H9 (cell line): ENCODE measurements around the gene CRAT. TPM values are rescaled to one million over a fixed set of nuclear protein-coding genes. Genes with fewer than 3 reads are reported as not detected.

Experiments
- DNase-seq: peaks from one replicate; pipeline ENCODE4 v3.0.0-alpha.2; 2017
- H2AFZ ChIP-seq: one replicate; pipeline ENCODE4 v1.6.1; 2013; ENCODE audit warnings: mild to moderate bottlenecking, low read length, control low read depth, moderate library complexity
- H2AK5ac ChIP-seq: 2 replicates; pipeline ENCODE4 v1.6.1; 2013; ENCODE audit warnings: low read length, control low read depth, mixed read lengths; ENCODE audit not compliant: insufficient read length
- H2BK120ac ChIP-seq: one replicate; pipeline ENCODE4 v1.6.1; 2013; ENCODE audit warnings: low read depth, mild to moderate bottlenecking, low read length, control low read depth, inconsistent platforms; ENCODE audit not compliant: poor library complexity, severe bottlenecking
- H2BK12ac ChIP-seq: 2 replicates; pipeline ENCODE4 v1.6.1; 2013; ENCODE audit warnings: low read length, control low read depth, mixed read lengths, low read depth; ENCODE audit not compliant: insufficient read length
- H2BK15ac ChIP-seq: 2 replicates; pipeline ENCODE4 v1.6.1; 2013; ENCODE audit warnings: low read depth, low read length, control low read depth
- H2BK20ac ChIP-seq: one replicate; pipeline ENCODE4 v1.6.1; 2013; ENCODE audit warnings: low read depth, mild to moderate bottlenecking, low read length, control low read depth, inconsistent platforms; ENCODE audit not compliant: poor library complexity, severe bottlenecking
- H2BK5ac ChIP-seq: 2 replicates; pipeline ENCODE4 v1.6.1; 2013; ENCODE audit warnings: low read length, control low read depth, mixed read lengths; ENCODE audit not compliant: insufficient read length
- H3K14ac ChIP-seq: 2 replicates; pipeline ENCODE4 v1.6.1; 2013; ENCODE audit warnings: low read length, control low read depth; ENCODE audit not compliant: insufficient read depth
- H3K18ac ChIP-seq: 2 replicates; pipeline ENCODE4 v1.6.1; 2013; ENCODE audit warnings: low read depth, mild to moderate bottlenecking, mixed read lengths, low read length, control low read depth; ENCODE audit not compliant: insufficient read length
- H3K23ac ChIP-seq: 2 replicates; pipeline ENCODE4 v1.6.1; 2013; ENCODE audit warnings: low read length, control low read depth, mixed read lengths, low read depth; ENCODE audit not compliant: insufficient read length
- H3K23me2 ChIP-seq: 2 replicates; pipeline ENCODE4 v1.6.1; 2013; ENCODE audit warnings: low read depth, mild to moderate bottlenecking, mixed read lengths, low read length, control low read depth; ENCODE audit not compliant: insufficient read length, poor library complexity, severe bottlenecking
- H3K27ac ChIP-seq: 2 replicates; pipeline ENCODE4 v1.5.1; 2013; ENCODE audit warnings: low read length, control low read depth, mixed read lengths, low read depth; ENCODE audit not compliant: insufficient read length
- H3K27me3 ChIP-seq: 2 replicates; pipeline ENCODE4 v1.6.1; 2013; ENCODE audit warnings: low read length, control low read depth, inconsistent platforms; ENCODE audit not compliant: insufficient read depth
- H3K4ac ChIP-seq: 2 replicates; pipeline ENCODE4 v1.6.1; 2013; ENCODE audit warnings: low read depth, mild to moderate bottlenecking, control low read depth, inconsistent platforms, low read length, moderate library complexity
- H3K4me1 ChIP-seq: 2 replicates; pipeline ENCODE4 v1.6.1; 2013; ENCODE audit warnings: low read length, control low read depth, inconsistent platforms; ENCODE audit not compliant: insufficient read depth
- H3K4me2 ChIP-seq: 2 replicates; pipeline ENCODE4 v1.6.1; 2013; ENCODE audit warnings: low read length, control low read depth, mixed read lengths; ENCODE audit not compliant: insufficient read length, insufficient read depth
- H3K56ac ChIP-seq: 2 replicates; pipeline ENCODE4 v1.6.1; 2013; ENCODE audit warnings: low read depth, mild to moderate bottlenecking, mixed read lengths, low read length, control low read depth; ENCODE audit not compliant: insufficient read length
- H3K79me1 ChIP-seq: 2 replicates; pipeline ENCODE4 v1.6.1; 2013; ENCODE audit warnings: low read depth, mild to moderate bottlenecking, moderate library complexity, low read length, control low read depth, inconsistent platforms; ENCODE audit not compliant: insufficient read depth, poor library complexity, severe bottlenecking
- H3K79me2 ChIP-seq: 2 replicates; pipeline ENCODE4 v1.6.1; 2013; ENCODE audit warnings: low read length, control low read depth, inconsistent platforms; ENCODE audit not compliant: insufficient read depth
- H3K9ac ChIP-seq: 2 replicates; pipeline ENCODE4 v1.6.1; 2013; ENCODE audit warnings: low read length, control low read depth, mixed read lengths; ENCODE audit not compliant: insufficient read length; ENCODE audit errors: extremely low read depth
- H3K9me3 ChIP-seq: one replicate; pipeline ENCODE4 v1.6.1; 2013; ENCODE audit warnings: low read depth, low read length, inconsistent platforms; ENCODE audit not compliant: control insufficient read depth
- H3T11ph ChIP-seq: one replicate; pipeline ENCODE4 v1.6.1; 2013; ENCODE audit warnings: mild to moderate bottlenecking, low read length, control low read depth, inconsistent platforms
- H4K20me1 ChIP-seq: one replicate; pipeline ENCODE4 v1.6.1; 2013; ENCODE audit not compliant: control insufficient read depth, insufficient read length, insufficient read depth
- H4K5ac ChIP-seq: 2 replicates; pipeline ENCODE4 v1.6.1; 2013; ENCODE audit warnings: low read depth, mild to moderate bottlenecking, mixed read lengths, low read length, control low read depth; ENCODE audit not compliant: insufficient read length
- H4K8ac ChIP-seq: replicated peaks from 2 replicates; pipeline ENCODE4 v1.6.1; 2013; ENCODE audit warnings: low read length, control low read depth, mixed read lengths, low read depth; ENCODE audit not compliant: insufficient read length
- H4K91ac ChIP-seq: 2 replicates; pipeline ENCODE4 v1.6.1; 2013; ENCODE audit warnings: low read depth, mild to moderate bottlenecking, moderate library complexity, mixed read lengths, low read length, control low read depth; ENCODE audit not compliant: insufficient read length
- H3K27ac Mint-ChIP-seq, 3 experiments: 2 replicates in 2 of 3; 3 replicates in 1 of 3; pipeline ENCODE4 v1.8.0; 2020 to 2021; ENCODE audit warnings: mixed read lengths in 3 of 3, mild to moderate bottlenecking in 1 of 3, moderate library complexity in 1 of 3
- H3K27me3 Mint-ChIP-seq: 2 replicates; pipeline ENCODE4 v1.8.0; 2021; ENCODE audit warnings: low read depth, mild to moderate bottlenecking, moderate library complexity, mixed read lengths
- H3K36me3 Mint-ChIP-seq, 3 experiments: 2 replicates in 2 of 3; 3 replicates in 1 of 3; pipeline ENCODE4 v1.8.0; 2020 to 2021; ENCODE audit warnings: low read depth in 3 of 3, mixed read lengths in 3 of 3; ENCODE audit not compliant: insufficient read depth in 1 of 3
- H3K4me1 Mint-ChIP-seq, 2 experiments: 2 replicates each; pipeline ENCODE4 v1.8.0; 2020; ENCODE audit warnings: mixed read lengths in 2 of 2
- H3K4me3 Mint-ChIP-seq, 2 experiments: 2 replicates in 1 of 2; 3 replicates in 1 of 2; pipeline ENCODE4 v1.8.0; 2020 to 2021; ENCODE audit warnings: mild to moderate bottlenecking in 2 of 2, mixed read lengths in 2 of 2, moderate library complexity in 1 of 2
- H3K9me3 Mint-ChIP-seq, 2 experiments: 2 replicates in 1 of 2; 3 replicates in 1 of 2; pipeline ENCODE4 v1.8.0; 2020; ENCODE audit warnings: mild to moderate bottlenecking in 2 of 2, mixed read lengths in 2 of 2, moderate library complexity in 1 of 2
- WGBS: extraction: QIAGEN DNeasy Blood & Tissue Kit; methylation state at CpG from one replicate; pipeline ENCODE4 v1.1.7; 2013; ENCODE audit warnings: missing lambda C conversion rate, low lambda C conversion rate, mixed read lengths; ENCODE audit not compliant: insufficient read length; ENCODE audit errors: extremely low coverage; 5-methylcytosine and 5-hydroxymethylcytosine counted together
- total RNA-seq: library from RNA; stranded (reverse); gene quantifications from 2 replicates; pipeline ENCODE4 v1.2.1, GENCODE V29; 2021
- TF ChIP-seq, protein P1 (sequence below): fragments of 200-600 bp; sonication (generic); conservative IDR thresholded peaks from 3 replicates; pipeline ENCODE4 v1.8.0; 2021; ENCODE audit warnings: antibody characterized with exemption, mild to moderate bottlenecking

Gene CRAT
- total RNA-seq, 1 experiment from 2014 or later: 15.0 TPM

DNA sequence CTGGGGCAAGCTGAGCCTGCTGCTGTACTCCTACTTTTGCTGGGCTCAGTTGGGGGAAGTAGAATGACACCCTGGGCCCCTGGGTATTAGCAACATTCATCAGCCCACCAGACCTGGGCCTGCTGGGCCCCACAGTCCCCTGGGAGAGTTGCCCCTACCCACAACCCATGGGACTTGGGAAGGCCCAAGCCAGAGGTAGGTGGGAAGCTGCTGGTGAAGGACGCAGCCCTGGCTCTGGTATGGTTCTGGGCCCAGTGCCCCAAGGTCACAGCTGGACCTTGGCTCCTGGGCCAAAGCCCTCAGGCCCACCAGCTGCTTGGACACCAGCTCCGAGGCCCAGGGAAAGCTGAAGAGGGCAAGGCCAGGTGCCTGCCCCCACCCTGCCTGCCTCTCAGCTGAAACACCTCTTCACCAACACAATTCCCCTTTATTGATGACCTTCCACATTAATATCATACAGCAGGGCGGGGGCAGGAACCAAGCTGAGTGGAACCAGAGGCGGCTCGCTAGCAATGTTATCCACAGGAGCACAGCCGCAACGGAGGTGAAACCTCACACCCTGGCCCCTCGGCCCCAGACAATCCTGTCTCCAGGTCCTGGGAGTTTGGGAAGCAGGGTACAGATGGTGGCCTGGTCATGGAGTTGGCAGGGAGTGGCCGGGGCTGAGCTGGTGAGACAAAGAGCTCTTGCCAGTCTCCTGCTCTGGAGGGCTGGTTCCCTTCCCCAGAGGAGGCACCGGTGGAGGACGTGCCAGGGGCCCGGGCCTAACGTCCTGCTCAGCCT is 16.0 kb downstream of the CRAT start:
- Histone ChIP-seq H2BK120ac (no peak overlapping the region), H3K9me3 (no peaks in the 10 kb centered on the region), H3K27ac (no peak overlapping the region), H2BK12ac (no peak overlapping the region), H4K8ac (no peak overlapping the region), H3K79me1 (no peaks in the 10 kb centered on the region), H3K23ac (no peak overlapping the region), H3K56ac (no peak overlapping the region), H3K14ac (no peak overlapping the region), H3K23me2 (no peaks in the 10 kb centered on the region), H3K27me3 (no peaks in the 10 kb centered on the region), H4K91ac (no peak overlapping the region), H3K4ac (no peak overlapping the region), H2BK5ac (no peak overlapping the region), H3K4me1 (no peaks in the 10 kb centered on the region), H4K5ac (no peak overlapping the region), H2BK15ac (no peak overlapping the region), H4K20me1 (no peaks in the 10 kb centered on the region), H3T11ph (no peak overlapping the region), H2BK20ac (no peak overlapping the region), H2AK5ac (no peak overlapping the region), H2AFZ (no peak overlapping the region), H3K9ac (no peak overlapping the region), H3K79me2 (no peaks in the 10 kb centered on the region), H3K18ac (no peak overlapping the region), H3K4me2 (no peak overlapping the region)
- Mint-ChIP-seq H3K4me1 (no peaks in the 10 kb centered on the region), H3K9me3 (no peaks in the 10 kb centered on the region), H3K4me3 (no peak overlapping the region; a peak in 1 of 5 replicates), H3K36me3 (peaks cover 9 to 19% (median 9%) of the 10 kb centered on the region in 3 experiments; a peak in 5 of 7 replicates), H3K27me3 (no peaks in the 10 kb centered on the region), H3K27ac (peak overlapping the region in 2 of 3 experiments; percentile 44; a peak in 1 of 7 replicates)
- TF ChIP-seq, protein P1, sequence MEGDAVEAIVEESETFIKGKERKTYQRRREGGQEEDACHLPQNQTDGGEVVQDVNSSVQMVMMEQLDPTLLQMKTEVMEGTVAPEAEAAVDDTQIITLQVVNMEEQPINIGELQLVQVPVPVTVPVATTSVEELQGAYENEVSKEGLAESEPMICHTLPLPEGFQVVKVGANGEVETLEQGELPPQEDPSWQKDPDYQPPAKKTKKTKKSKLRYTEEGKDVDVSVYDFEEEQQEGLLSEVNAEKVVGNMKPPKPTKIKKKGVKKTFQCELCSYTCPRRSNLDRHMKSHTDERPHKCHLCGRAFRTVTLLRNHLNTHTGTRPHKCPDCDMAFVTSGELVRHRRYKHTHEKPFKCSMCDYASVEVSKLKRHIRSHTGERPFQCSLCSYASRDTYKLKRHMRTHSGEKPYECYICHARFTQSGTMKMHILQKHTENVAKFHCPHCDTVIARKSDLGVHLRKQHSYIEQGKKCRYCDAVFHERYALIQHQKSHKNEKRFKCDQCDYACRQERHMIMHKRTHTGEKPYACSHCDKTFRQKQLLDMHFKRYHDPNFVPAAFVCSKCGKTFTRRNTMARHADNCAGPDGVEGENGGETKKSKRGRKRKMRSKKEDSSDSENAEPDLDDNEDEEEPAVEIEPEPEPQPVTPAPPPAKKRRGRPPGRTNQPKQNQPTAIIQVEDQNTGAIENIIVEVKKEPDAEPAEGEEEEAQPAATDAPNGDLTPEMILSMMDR: no peak
- no peak for DNase-seq
- no CpG with 5 or more reads among the region's 13 CpGs for WGBS
